C4-2B (cell line): ENCODE results near the gene SLC2A13.
"Not testable (repeated sequence)": the region's sequence is repeated elsewhere in the genome, so short reads cannot be mapped to it uniquely, and the experiment has no call there.

ENCODE experiments used
- H3K27ac ChIP-seq: fragments of 450-650 bp; 2 replicates; pipeline ENCODE4 v1.5.1; 2017
- ZFX ChIP-seq: fragments of 450-650 bp; IDR thresholded peaks from 2 replicates; pipeline ENCODE4 v1.6.1; 2017
- TF ChIP-seq, protein P1 (sequence below): fragments of 450-650 bp; conservative IDR thresholded peaks from 2 replicates; pipeline ENCODE4 v1.5.1; 2017; ENCODE audit warnings: mild to moderate bottlenecking

The SLC2A13 gene

DNA sequence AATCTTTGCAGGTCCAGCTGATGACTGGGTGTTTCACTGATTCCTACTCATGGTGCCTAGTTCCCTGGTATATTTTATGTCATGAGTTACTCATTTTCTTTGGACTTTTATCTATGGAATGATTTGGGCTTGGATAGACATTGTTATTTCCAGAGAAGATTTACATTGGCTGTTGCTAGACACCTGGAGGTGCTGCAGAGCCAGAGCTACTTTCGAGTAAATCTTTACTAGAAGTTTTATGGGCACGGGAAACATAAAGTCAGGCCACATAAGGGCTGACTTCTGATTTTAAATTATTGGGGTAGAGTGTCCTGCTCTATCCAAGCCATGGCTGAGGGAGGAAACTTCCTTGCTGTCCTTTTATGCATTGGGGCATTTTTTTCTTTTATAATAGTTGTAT, 310.4 kb downstream of the SLC2A13 start:
- TF ChIP-seq ZFX, result no peak
- TF ChIP-seq, protein P1, sequence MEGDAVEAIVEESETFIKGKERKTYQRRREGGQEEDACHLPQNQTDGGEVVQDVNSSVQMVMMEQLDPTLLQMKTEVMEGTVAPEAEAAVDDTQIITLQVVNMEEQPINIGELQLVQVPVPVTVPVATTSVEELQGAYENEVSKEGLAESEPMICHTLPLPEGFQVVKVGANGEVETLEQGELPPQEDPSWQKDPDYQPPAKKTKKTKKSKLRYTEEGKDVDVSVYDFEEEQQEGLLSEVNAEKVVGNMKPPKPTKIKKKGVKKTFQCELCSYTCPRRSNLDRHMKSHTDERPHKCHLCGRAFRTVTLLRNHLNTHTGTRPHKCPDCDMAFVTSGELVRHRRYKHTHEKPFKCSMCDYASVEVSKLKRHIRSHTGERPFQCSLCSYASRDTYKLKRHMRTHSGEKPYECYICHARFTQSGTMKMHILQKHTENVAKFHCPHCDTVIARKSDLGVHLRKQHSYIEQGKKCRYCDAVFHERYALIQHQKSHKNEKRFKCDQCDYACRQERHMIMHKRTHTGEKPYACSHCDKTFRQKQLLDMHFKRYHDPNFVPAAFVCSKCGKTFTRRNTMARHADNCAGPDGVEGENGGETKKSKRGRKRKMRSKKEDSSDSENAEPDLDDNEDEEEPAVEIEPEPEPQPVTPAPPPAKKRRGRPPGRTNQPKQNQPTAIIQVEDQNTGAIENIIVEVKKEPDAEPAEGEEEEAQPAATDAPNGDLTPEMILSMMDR, result peak; percentile 35
- no peak overlapping the region for H3K27ac ChIP-seq

GRCh38 chr12:39792938-39793337, 312.9 kb downstream of the SLC2A13 start:
- no peak overlapping the region for H3K27ac ChIP-seq
- TF ChIP-seq ZFX, result no peak
- TF ChIP-seq, protein P1, result no peak

GRCh38 chr12:39788239-39788638, 317.6 kb downstream of the SLC2A13 start:
- no peak overlapping the region for H3K27ac ChIP-seq
- TF ChIP-seq ZFX, result no peak
- TF ChIP-seq, protein P1, result no peak

DNA sequence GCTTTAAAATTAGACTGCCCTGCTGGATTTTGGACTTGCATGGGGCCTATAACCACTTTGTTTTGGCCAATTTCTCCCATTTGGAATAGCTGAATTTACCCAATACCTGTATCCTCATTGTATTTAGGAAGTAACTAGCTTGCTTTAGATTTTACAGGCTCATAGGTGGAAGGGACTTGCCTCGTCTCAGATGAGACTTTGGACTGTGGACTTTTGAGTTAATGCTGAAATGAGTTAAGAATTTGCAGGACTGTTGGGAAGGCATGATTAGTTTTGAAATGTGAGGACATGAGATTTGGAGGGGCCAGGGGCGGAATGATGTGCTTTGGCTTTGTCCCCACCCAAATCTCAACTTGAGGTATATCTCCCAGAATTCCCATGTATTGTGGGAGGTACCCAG, 320.1 kb downstream of the SLC2A13 start:
- H3K27ac ChIP-seq, result not testable (repeated sequence)

- H3K27ac ChIP-seq, result no peak overlapping the region
- TF ChIP-seq, protein P1, result no peak
- TF ChIP-seq ZFX, result no peak
Observed at GRCh38 chr12:39782026-39782545, 323.8 kb downstream of the SLC2A13 start.

- TF ChIP-seq, protein P1, result no peak
- TF ChIP-seq ZFX, result no peak
- no peak overlapping the region for H3K27ac ChIP-seq
Observed at GRCh38 chr12:39780913-39781446, 324.9 kb downstream of the SLC2A13 start.

DNA sequence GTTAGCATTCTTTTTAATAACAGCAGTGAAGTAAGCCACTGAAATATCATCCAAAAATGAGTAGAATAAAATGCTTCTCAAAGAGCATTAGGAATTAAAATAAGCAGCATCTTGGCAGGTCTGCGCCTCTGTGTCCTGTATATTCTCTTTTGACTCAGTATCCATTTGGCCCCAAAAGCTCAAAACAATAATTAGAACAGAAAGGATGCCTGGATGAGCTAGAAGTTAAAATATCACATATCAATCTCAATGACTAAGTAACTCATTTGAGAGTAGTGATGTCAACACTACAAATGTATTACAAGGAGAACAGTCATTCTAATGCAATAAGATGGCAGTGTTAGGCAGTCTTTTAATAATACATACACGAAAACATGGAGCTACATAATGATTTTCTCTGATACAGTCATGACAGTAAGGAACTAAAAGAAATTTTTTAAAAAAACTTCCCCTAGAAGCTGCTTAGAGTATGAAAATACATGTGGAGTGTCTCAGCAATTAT, 325.4 kb downstream of the SLC2A13 start:
- no peak overlapping the region for H3K27ac ChIP-seq
- TF ChIP-seq, protein P1, result no peak
- TF ChIP-seq ZFX, result no peak

DNA sequence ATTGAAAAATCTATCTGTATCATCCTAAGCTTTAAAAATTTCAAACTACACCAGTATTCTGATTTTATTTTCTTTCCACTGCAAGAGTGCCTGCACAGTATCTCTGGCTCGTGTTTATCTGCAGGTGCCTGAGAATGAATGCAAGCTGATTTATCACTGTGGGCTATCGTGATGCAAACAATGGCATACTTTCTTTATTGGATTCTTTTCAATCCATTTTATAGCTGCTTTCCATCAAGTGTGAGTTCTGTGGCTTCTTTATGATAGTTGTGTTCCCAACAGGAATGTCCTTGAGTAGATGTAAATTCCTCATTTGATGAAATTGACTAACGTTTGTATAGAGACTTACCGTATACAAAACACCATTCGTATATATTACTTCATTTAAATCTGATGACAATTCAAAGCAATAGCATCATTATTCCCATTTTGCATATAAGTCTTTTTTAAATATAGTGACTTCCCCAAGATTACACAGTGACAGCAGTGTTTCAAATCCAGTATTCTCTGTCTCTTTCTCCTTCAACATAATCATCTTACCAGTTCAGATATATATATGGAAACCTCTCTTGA, 326.0 kb downstream of the SLC2A13 start:
- no peak overlapping the region for H3K27ac ChIP-seq
- no peak for TF ChIP-seq ZFX
- TF ChIP-seq, protein P1, result no peak
